Measurements from ENCODE around the gene HSPBP1.

Gene HSPBP1

GRCh38 chr19:55304980-55305379 is 25.1 kb upstream of the HSPBP1 start:
- DNase-seq (ENCODE audit: low read depth), result no peak

GRCh38 chr19:55304279-55304978 is 24.5 kb upstream of the HSPBP1 start:
- no peak for DNase-seq (ENCODE audit: low read depth)

- no peak for DNase-seq (ENCODE audit: low read depth)
These were observed 23.6 kb upstream of the HSPBP1 start for GRCh38 chr19:55303477-55303876.

DNA sequence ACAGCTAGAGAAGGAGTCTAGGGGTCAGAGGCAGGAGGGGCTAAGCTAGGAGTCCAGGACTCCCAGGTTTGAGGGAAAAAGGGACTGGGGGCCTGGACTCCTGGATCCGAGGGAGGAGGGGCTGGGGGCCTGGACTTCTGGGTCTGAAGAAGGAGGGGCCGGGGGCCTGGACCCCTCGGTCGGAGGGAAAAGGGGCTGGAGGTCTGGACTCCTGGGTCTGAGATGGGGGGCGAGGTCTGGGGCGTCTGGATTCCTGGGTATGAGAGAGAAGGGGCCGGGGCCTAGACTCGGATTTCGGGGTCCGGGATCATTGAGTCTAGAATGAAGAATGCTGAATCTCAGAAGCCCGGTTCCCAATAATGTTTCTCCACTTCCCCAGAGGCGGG is 22.4 kb upstream of the HSPBP1 start:
- DNase-seq (ENCODE audit: low read depth), result no peak

DNA sequence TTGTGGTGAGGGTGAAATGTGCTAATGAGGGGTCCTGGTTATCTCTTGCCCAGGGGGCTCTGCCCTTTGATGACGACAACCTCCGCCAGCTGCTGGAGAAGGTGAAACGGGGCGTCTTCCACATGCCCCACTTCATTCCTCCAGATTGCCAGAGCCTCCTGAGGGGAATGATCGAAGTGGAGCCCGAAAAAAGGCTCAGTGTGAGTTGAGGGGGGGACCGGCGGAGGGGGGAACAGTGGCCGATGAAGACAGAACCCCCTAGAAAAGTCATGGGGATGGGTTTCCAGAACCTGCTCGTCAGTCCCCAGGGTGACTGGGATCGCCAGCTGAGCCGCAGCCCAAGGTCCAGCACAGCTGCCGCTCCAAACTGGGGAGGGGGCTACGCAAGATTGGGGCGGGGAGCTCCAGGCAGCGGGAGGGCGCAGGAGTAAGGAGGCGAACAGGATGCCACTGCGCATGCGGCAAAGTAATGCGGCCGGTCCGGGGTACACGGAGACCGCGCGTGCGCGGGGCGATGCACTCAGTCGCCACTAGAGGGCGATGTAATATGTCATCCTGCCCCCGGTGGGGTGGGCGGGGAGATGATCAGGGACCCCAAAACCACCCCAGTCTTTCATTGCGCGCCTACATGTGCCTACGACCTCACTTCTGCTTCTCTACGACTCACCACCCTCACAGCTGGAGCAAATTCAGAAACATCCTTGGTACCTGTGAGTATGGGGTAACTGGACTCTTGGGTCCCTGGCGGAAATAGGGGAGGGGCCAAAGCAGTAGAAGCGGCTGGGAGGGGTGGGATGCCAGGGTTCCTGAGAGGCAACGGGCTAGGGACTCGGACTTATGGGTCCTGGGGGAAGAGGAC is 21.8 kb upstream of the HSPBP1 start:
- DNase-seq (ENCODE audit: low read depth), result peak; percentile 77

DNA sequence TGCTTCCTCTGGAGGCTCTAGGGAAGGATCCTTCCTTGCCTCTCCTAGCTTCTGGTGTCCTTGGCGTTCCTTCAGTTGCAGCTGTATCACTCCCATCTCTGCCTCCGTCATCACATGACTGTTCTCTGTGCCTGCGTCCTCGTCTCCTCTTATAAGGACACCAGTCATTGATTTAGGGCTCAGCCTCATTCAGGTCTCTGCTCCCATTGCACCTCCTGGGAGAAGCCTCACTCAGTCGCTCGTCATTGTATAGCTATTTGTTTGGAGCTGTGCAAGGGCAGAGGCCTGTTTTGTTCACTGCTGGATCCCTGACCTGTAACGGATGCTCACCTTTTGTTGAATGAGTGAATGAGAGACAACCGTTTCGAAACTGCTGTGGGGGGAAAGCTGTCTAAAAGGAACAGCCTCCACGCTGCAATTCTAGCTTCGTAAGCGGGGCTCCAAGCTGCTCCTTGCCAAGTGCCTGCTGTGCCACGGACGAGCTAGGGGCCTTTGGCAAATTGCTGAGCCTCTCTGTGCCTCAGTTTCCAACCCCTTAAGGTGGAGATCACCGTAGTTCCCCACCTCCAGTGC is 21.1 kb upstream of the HSPBP1 start:
- no peak for DNase-seq (ENCODE audit: low read depth)

- DNase-seq (ENCODE audit: low read depth), result no peak
These were observed 20.1 kb upstream of the HSPBP1 start for GRCh38 chr19:55299991-55300390.

- DNase-seq (ENCODE audit: low read depth), result no peak
These were observed 17.4 kb upstream of the HSPBP1 start for GRCh38 chr19:55297267-55297666.

DNA sequence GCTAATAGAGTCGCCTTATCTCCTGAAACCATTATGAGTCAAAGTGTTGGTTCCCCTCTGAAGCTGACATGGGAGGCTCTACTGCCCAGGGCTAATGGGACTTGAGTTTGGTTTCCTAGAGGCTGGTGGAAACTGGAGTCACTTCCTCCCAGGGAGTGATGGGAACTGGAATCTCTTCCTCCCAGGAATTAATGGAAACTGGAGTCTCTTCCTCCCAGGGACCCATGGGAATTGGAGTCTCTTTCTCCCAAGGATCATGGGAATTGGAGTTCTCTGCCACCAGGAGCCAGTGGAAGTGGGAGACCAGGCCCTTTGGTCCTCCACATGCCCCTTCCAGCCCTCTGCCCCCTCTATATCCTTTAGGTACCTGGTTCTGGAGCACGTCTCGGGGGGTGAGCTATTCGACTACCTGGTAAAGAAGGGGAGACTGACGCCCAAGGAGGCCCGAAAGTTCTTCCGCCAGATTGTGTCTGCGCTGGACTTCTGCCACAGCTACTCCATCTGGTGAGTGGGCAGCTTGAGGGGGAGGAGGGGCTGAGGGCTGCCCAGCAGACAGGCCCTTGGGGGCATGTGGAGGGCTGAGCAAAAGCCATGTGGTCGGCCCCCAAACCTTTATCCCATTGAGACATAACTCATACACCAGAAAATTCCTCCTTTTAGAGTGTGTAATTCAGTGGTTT is 9.3 kb upstream of the HSPBP1 start:
- DNase-seq (ENCODE audit: low read depth), result no peak

GRCh38 chr19:55287361-55288079 is 7.6 kb upstream of the HSPBP1 start:
- no peak for DNase-seq (ENCODE audit: low read depth)

DNA sequence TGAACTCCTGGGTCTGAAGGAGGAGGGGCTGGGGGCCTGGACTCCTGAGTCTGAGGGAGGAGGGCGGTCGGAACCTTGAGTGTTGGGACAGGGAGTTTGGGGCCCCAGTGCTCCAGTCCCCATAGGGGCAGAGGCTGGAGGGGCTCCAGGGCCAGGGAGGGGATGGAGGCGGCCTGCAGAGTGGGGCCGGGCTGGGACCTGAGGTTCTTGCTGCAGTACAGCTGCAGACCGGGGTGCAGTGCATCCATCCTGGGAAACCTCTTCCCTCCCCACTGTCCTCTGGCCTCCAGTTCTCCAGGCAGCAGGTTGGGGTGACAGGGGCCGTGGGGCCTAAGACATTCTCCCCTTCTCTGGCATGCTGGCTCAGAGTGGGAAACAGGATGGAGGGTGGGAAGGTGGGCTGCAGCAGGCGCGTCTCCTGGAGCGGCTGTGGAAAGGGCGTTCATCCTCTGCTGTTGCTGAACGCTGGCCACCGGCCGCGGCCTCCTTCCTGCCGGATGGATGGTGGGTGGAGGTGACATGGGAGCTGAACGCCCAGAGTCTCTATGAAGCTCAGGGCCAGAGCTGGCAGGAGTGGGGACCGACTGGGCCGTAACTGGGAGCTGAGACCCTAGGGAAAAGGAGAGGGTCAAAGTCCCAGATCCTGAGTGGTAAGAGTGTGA is 5.5 kb upstream of the HSPBP1 start:
- no peak for DNase-seq (ENCODE audit: low read depth)

DNA sequence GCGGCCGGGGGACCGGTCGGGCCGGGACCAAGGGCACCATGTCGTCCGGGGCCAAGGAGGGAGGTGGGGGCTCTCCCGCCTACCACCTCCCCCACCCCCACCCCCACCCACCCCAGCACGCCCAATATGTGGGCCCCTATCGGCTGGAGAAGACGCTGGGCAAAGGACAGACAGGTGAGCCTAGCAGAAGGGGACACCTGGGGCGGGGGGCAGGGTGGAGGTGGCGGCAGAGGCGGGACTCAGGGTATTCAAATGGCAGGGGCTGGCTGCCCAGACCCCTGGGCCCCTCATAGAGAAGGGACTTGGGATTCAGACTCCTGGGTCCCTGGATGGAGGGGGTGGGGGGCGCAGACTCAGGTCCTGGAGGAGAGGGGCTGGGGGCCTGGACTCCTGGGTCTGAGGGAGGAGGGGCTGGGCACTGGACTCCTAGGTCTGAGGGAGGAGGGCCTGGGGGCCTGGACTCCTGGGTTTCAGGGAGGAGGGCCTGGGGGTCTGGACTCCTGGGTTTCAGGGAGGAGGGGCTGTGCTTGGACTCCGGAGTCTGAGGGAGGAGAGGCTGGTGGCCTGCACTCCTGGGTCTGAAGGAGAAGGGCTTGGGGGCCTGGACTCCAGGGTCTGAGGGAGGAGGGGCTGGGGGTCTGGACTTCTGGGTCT is 4.6 kb upstream of the HSPBP1 start:
- no peak for DNase-seq (ENCODE audit: low read depth)

DNA sequence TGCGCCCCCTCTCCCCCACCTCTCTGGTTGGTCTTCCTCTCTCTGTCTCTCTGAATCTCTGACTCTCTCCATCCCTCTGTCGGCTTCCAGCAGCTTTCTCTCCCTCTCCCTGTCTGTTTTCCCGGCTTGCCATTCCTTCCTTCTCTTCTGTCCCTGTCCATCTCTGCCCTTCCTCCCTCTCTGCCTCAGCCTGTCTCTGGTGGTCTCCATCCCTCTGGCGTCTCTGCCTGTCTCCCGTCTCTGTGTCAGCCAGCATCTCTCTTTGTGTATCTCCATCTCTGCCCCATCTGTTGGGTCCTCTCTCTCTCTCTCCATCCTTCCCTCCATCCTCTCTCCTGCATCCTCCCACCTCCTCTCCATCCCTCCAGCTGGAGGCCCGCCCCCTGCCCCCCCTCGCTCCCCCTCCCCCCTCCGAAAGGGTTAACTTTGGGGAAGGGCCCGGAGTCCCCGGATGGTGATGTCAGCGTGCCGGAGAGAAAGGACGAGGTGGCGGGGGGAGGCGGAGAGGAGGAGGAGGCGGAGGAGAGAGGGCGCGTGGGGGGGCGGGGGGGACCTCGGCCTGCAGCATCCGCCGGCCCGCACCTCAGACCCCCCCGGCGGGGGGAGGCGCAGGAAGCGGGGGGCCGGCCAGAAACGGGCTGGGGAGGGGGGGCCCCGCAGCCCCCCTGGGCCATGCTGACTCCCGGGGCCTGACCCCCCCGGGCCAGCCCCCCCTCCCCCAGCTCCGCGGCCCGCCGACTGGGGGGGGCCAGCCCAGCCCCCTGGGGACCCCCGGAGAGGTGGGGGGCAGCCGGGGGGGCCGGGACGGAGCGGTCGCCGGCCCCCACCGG is 3.9 kb upstream of the HSPBP1 start, which contains the start of gene BRSK1:
TSS of gene BRSK1 (plus strand) at position 450 of the 830 bp plus-strand sequence. CDS start 446 bp downstream, outside the sequence.
- DNase-seq (ENCODE audit: low read depth), result peak; percentile 21

DNA sequence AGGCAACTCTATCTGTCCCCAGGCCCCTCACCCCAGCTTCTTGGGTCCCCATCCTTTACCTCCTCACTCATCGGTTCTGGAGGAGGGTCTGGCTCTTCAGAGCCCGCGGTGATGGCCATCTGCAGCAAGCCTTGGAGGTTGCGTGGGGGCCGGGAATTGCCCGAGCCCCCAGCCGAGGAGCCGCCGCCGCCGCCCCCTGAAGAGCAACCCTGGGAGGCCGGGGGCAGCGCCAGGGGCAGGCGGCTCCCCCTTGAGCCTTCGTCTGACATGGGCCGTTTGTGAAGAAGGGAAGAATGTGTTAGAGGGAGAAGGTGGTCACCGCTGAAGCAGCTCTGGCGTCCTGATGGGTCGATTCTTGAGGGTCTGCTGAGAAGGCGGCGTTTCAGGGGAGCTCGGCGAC is 570 bp downstream of the HSPBP1 start:
- DNase-seq (ENCODE audit: low read depth), result no peak

DNA sequence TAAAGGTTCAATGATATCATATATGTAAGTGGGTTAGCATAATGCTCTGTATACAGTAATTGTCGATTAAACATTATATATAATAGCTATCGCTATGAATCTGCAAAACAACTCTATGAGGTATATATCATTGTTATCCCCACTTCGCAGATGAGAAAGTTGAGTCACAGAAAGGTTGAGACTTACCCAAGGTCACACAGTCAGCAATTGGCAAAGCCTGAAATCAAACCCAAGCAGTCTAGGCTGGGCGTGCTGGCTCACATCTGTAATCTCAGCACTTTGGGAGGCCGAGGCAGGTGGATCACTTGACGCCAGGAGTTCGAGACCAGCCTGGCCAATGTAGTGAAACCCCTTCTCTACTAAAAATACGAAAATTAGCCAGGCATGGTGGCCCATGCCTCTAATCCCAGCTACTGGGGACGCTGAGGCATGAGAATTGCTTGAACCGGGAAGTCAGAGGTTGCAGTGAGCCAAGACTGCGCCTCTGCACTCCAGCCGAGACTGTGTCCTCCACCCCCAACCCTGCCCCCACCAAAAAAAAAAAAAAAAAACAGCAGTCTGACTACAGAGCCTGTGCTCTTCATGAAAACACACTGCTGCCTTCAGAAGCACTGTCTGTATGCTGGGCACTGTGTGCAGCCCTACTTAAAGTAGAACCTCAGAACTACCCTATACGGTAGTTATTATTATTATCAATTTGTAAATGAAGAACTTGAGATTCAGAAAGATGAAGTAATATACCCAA is 1.3 kb downstream of the HSPBP1 start:
- no peak for DNase-seq (ENCODE audit: low read depth)

DNA sequence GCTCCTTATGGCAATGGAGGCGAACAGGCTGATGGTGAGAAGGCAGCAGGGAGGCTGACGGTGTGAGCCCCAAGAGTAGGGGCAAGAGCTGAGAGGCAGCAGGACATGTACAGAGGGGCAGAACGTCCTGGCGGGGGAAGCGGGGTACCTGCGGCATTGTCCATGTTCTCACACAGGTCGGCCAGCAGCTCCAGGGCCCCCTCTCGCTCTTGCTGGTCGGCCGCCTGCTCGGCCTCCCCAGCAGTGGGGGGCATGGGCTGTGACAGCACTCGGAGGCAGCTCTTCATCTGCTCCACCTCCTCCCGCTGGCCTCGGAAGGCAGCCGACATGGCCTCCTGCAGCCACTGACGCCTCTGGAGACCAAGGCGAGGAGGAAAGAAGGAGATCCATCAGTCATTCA is 2.4 kb downstream of the HSPBP1 start:
- DNase-seq (ENCODE audit: low read depth), result no peak

- no peak for DNase-seq (ENCODE audit: low read depth)
These were observed 3.0 kb downstream of the HSPBP1 start for GRCh38 chr19:55276720-55277430.

Data from T-helper 22 cell (primary cell).